GM12873 (cell line): ENCODE results near the gene MPP3.
A peak's percentile ranks its signal among the peaks of the same experiment; 100 is the strongest.

ENCODE experiments used
- CTCF ChIP-seq: IDR thresholded peaks from 2 replicates; pipeline ENCODE4 v1.5.1; 2012; ENCODE audit warnings: low read depth, mild to moderate bottlenecking, moderate library complexity, low read length, control low read depth; ENCODE audit not compliant: insufficient read depth; ENCODE audit errors: missing control alignments

MPP3 gene

DNA sequence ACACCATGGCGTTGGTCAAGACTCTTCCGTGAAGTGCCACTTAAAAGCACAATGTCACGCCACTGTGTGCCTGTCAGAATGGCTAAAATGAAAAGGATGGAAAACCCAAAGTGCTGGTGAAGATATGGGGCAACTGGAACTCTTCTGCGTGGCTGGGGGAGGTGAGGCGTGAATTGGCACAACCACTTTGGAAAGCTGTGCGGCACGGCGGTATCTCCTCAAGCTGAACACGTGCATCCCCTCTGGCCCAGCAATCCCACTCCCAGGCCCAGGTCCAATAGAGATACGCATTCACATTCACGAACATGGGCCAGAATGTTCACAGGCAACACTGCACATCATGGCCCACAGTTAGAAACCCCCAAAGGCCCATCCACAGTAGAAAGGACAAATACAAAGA lies 63.1 kb downstream of the MPP3 start:
- no peak for TF ChIP-seq CTCF

- TF ChIP-seq CTCF: no peak
Observed at GRCh38 chr17:43769426-43769825, 63.5 kb downstream of the MPP3 start.

GRCh38 chr17:43768943-43769342 lies 64.0 kb downstream of the MPP3 start:
- TF ChIP-seq CTCF: no peak

DNA sequence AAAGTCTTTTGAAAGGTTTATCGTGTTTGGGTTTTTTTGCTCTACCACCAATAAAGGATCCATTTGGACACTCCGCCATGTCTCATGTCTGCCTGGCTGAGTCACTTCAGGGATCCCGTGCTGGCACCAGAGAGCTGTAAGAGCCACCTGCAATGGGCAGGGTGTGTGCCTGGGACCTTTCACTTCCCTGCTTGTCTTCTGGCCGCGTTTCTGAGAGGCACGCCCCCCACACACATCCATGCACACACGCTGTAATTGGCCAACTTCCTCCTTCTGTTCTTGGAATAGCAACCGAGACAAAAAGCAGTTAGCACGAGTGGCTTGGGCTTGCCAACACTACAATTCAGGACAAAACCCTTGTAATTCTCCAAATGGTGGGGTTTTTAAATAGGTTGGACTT lies 64.6 kb downstream of the MPP3 start:
- no peak for TF ChIP-seq CTCF

- no peak for TF ChIP-seq CTCF
Observed at GRCh38 chr17:43767713-43768059, 65.3 kb downstream of the MPP3 start.

DNA sequence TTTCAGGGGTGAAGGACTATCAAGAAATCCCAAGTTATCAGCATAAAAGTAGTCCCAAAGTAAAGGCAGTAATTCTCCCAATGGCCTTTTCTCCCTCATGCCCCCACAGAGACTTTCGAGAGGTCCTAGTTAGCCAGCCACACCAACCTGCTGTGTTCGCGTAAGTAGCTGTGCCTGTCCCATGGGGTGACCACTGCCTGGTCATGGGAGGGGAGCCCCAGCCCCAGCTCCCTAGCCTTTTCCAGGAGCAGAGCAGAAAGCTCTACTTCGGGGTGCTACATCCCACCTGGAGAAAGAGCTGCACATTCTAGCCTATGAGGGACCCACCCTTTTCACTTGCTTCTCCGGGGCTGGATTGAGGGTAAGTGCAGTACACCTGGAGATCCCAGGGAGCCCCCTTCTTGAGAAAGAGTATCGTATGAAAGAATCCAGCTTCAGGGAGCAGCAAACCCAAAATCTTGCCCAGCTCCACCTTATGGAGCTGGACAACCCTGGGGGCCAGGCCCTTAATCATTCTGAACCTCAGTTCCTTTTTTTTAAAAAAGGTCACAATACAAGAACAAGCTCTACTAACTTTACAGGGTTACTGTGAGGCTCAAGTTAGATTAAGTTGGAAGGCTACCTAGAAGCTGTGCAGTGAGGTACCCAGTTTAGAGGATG lies 65.8 kb downstream of the MPP3 start:
- no peak for TF ChIP-seq CTCF

DNA sequence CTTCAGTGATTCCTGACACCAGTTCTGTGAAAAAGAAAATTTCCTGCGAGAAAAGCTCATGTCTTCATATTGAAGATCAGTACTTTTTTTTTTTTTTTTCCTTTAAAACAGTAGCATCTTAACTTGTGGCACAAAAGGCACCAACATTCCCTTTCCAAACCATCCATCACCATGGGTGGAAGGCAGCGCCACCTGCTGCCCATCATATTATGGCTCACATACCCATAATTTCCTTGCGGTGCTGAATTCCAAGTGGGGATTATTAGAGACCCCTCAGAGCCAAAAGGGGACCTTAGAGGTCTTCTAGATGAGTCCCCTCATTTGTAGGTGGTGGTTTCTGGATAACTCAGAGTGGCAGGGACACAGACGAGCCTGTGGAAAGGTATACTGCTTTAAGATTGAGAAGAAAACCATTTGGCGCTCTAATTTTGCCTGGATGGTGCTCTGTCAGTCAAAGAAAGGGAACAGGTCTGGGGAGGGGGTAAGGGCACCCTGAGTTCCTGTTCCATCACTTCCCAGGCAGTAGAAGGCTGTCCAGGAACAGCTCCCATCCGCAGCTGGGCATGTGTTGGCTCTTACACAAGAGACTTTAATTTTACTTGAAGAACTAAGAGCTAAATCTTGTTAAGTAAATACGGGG lies 66.4 kb downstream of the MPP3 start:
- TF ChIP-seq CTCF: peak; percentile 80
